GM23338 (cell line): Measurements from ENCODE around the gene WNT7A. TPM values are rescaled to one million over a fixed set of nuclear protein-coding genes. Genes with fewer than 3 reads are reported as not detected.

Experiments
- ATAC-seq: fragments of 200-7000 bp; cut with Tn5 transposase; 3 replicates; pipeline ENCODE4 v1.9.1; 2020
- DNase-seq: peaks from one replicate; pipeline ENCODE4 v3.0.0-alpha.2; 2015; ENCODE audit warnings: low spot score
- H2AFZ ChIP-seq: fragments of 200-600 bp; sonication (generic); 2 replicates; pipeline ENCODE4 v1.8.0; 2016; ENCODE audit warnings: antibody characterized with exemption, mild to moderate bottlenecking, moderate library complexity
- H3F3A ChIP-seq: fragments of 200-600 bp; sonication (generic); replicated peaks from 2 replicates; pipeline ENCODE4 v1.8.0; 2017; ENCODE audit warnings: antibody characterized with exemption, mixed run types, low read depth
- H3K27ac ChIP-seq: fragments of 200-600 bp; sonication (generic); 2 replicates; pipeline ENCODE4 v1.6.1; 2016; ENCODE audit warnings: low read depth
- H3K27me3 ChIP-seq: fragments of 200-600 bp; sonication (generic); 2 replicates; pipeline ENCODE4 v1.8.0; 2016; ENCODE audit warnings: mild to moderate bottlenecking, mixed run types, moderate library complexity; ENCODE audit not compliant: insufficient read depth
- H3K36me3 ChIP-seq: fragments of 200-600 bp; sonication (generic); 2 replicates; pipeline ENCODE4 v1.8.0; 2016; ENCODE audit warnings: mild to moderate bottlenecking; ENCODE audit not compliant: insufficient read depth
- H3K4me1 ChIP-seq: fragments of 200-600 bp; sonication (generic); 2 replicates; pipeline ENCODE4 v1.8.0; 2016; ENCODE audit warnings: mild to moderate bottlenecking, moderate library complexity; ENCODE audit not compliant: insufficient read depth
- H3K4me2 ChIP-seq: fragments of 200-600 bp; sonication (generic); 2 replicates; pipeline ENCODE4 v1.7.1; 2017; ENCODE audit warnings: mixed run types
- H3K4me3 ChIP-seq: fragments of 200-600 bp; sonication (generic); 2 replicates; pipeline ENCODE4 v1.6.1; 2016; ENCODE audit warnings: mixed run types
- H3K79me2 ChIP-seq: fragments of 200-600 bp; sonication (generic); replicated peaks from 2 replicates; pipeline ENCODE4 v1.8.0; 2017; ENCODE audit warnings: mild to moderate bottlenecking; ENCODE audit not compliant: insufficient read depth
- H3K9me2 ChIP-seq: fragments of 200-600 bp; sonication (generic); 2 replicates; pipeline ENCODE4 v1.8.0; 2017; ENCODE audit not compliant: insufficient read depth
- H4K20me1 ChIP-seq: fragments of 200-600 bp; sonication (generic); replicated peaks from 2 replicates; pipeline ENCODE4 v1.8.0; 2017; ENCODE audit warnings: mild to moderate bottlenecking; ENCODE audit not compliant: insufficient read depth
- H3K27ac Mint-ChIP-seq: 2 replicates; pipeline ENCODE4 v1.8.0; 2020; ENCODE audit warnings: inconsistent platforms, mild to moderate bottlenecking, moderate library complexity, mixed read lengths
- H3K27me3 Mint-ChIP-seq: 3 replicates; pipeline ENCODE4 v1.8.0; 2022; ENCODE audit warnings: low read depth, mild to moderate bottlenecking, moderate library complexity, mixed read lengths, inconsistent platforms; ENCODE audit not compliant: insufficient read depth, poor library complexity
- H3K36me3 Mint-ChIP-seq: 3 replicates; pipeline ENCODE4 v1.8.0; 2021; ENCODE audit warnings: low read depth, mild to moderate bottlenecking, inconsistent platforms, moderate library complexity, mixed read lengths
- H3K4me1 Mint-ChIP-seq: 3 replicates; pipeline ENCODE4 v1.8.0; 2020; ENCODE audit warnings: mild to moderate bottlenecking, inconsistent platforms, mixed read lengths
- H3K4me3 Mint-ChIP-seq: 3 replicates; pipeline ENCODE4 v1.8.0; 2021; ENCODE audit warnings: moderate library complexity, mild to moderate bottlenecking, inconsistent platforms, mixed read lengths
- H3K9me3 Mint-ChIP-seq: 3 replicates; pipeline ENCODE4 v1.8.0; 2020; ENCODE audit warnings: moderate library complexity, mild to moderate bottlenecking, inconsistent platforms, mixed read lengths
- EZH2 ChIP-seq: fragments of 200-600 bp; sonication (generic); IDR thresholded peaks from one replicate; pipeline ENCODE4 v1.8.0; 2017; ENCODE audit warnings: antibody characterized with exemption, mild to moderate bottlenecking, low read depth; ENCODE audit not compliant: unreplicated experiment
- EZH2phosphoT487 ChIP-seq: fragments of 200-600 bp; sonication (generic); IDR thresholded peaks from one replicate; pipeline ENCODE4 v1.8.1; 2018; ENCODE audit warnings: antibody characterized with exemption; ENCODE audit not compliant: unreplicated experiment
- JUNB ChIP-seq: IDR thresholded peaks from one replicate; pipeline ENCODE4 v1.6.1; 2016; ENCODE audit warnings: antibody characterized with exemption; ENCODE audit not compliant: unreplicated experiment
- NANOG ChIP-seq: IDR thresholded peaks from 2 replicates; pipeline ENCODE4 v1.6.1; 2016; ENCODE audit warnings: antibody characterized with exemption, borderline replicate concordance
- POLR2AphosphoS5 ChIP-seq: IDR thresholded peaks from 2 replicates; pipeline ENCODE4 v1.6.1; 2016; ENCODE audit warnings: antibody characterized with exemption, low read depth
- ZNF114 ChIP-seq: fragments of 250-450 bp; sonication (Bioruptor Pico); IDR thresholded peaks from 2 replicates; pipeline ENCODE4 v1.5.0; 2020; ENCODE audit warnings: mild to moderate bottlenecking, moderate library complexity
- polyA plus RNA-seq: library from polyadenylated mRNA; unstranded; fragments of >200 nt; fragmentation: Nextera tagmentation; extraction: Ambion mirVana; gene quantifications from 2 replicates; pipeline ENCODE4 v1.2.1, GENCODE V29; 2016
- total RNA-seq: library from RNA; depleted of rRNA; stranded (reverse); fragments of >200 nt; shearing (Covaris generic); gene quantifications from 2 replicates; pipeline ENCODE4 v1.2.3, GENCODE V29; 2014
- TF ChIP-seq, protein P1 (sequence below): fragments of 250-450 bp; sonication (Bioruptor Pico); IDR thresholded peaks from 2 replicates; pipeline ENCODE4 v1.5.0; 2020; ENCODE audit warnings: mild to moderate bottlenecking, moderate library complexity
- TF ChIP-seq, protein P2 (sequence below): IDR thresholded peaks from 2 replicates; pipeline ENCODE4 v1.6.1; 2016; ENCODE audit warnings: antibody characterized with exemption

WNT7A gene
- total and polyA plus RNA-seq, 2 experiments from 2014 or later: not detected

DNA sequence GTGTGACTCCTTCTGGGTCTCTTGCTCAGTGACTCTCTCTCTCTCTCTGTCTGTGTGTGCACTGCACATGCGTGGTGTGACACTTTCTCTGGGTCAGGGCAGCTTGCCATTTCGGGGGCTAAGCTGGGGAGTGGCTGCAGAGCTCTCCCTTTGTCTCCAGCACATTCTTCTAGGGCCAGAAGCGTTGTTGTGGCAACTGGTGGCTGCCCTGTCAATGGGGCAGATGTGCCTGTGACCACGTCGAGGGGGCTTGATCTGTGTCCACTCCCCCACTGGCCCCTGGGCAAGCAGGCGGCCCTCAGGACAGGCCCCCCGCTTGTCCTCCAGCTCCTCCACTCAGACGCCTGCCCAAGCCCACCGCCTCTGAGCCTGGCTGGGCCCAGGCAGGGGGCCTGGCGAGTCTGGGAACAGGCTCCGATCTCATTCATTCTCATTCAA lies 67.8 kb downstream of the WNT7A start (continued):
- TF ChIP-seq, protein P1, sequence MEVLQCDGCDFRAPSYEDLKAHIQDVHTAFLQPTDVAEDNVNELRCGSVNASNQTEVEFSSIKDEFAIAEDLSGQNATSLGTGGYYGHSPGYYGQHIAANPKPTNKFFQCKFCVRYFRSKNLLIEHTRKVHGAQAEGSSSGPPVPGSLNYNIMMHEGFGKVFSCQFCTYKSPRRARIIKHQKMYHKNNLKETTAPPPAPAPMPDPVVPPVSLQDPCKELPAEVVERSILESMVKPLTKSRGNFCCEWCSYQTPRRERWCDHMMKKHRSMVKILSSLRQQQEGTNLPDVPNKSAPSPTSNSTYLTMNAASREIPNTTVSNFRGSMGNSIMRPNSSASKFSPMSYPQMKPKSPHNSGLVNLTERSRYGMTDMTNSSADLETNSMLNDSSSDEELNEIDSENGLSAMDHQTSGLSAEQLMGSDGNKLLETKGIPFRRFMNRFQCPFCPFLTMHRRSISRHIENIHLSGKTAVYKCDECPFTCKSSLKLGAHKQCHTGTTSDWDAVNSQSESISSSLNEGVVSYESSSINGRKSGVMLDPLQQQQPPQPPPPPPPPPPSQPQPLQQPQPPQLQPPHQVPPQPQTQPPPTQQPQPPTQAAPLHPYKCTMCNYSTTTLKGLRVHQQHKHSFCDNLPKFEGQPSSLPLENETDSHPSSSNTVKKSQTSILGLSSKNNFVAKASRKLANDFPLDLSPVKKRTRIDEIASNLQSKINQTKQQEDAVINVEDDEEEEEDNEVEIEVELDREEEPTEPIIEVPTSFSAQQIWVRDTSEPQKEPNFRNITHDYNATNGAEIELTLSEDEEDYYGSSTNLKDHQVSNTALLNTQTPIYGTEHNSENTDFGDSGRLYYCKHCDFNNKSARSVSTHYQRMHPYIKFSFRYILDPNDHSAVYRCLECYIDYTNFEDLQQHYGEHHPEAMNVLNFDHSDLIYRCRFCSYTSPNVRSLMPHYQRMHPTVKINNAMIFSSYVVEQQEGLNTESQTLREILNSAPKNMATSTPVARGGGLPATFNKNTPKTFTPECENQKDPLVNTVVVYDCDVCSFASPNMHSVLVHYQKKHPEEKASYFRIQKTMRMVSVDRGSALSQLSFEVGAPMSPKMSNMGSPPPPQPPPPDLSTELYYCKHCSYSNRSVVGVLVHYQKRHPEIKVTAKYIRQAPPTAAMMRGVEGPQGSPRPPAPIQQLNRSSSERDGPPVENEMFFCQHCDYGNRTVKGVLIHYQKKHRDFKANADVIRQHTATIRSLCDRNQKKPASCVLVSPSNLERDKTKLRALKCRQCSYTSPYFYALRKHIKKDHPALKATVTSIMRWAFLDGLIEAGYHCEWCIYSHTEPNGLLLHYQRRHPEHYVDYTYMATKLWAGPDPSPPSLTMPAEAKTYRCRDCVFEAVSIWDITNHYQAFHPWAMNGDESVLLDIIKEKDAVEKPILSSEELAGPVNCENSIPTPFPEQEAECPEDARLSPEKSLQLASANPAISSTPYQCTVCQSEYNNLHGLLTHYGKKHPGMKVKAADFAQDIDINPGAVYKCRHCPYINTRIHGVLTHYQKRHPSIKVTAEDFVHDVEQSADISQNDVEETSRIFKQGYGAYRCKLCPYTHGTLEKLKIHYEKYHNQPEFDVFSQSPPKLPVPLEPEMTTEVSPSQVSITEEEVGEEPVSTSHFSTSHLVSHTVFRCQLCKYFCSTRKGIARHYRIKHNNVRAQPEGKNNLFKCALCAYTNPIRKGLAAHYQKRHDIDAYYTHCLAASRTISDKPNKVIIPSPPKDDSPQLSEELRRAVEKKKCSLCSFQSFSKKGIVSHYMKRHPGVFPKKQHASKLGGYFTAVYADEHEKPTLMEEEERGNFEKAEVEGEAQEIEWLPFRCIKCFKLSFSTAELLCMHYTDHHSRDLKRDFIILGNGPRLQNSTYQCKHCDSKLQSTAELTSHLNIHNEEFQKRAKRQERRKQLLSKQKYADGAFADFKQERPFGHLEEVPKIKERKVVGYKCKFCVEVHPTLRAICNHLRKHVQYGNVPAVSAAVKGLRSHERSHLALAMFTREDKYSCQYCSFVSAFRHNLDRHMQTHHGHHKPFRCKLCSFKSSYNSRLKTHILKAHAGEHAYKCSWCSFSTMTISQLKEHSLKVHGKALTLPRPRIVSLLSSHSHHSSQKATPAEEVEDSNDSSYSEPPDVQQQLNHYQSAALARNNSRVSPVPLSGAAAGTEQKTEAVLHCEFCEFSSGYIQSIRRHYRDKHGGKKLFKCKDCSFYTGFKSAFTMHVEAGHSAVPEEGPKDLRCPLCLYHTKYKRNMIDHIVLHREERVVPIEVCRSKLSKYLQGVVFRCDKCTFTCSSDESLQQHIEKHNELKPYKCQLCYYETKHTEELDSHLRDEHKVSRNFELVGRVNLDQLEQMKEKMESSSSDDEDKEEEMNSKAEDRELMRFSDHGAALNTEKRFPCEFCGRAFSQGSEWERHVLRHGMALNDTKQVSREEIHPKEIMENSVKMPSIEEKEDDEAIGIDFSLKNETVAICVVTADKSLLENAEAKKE (CRISPR knock-in tag): no peak
- no peak for TF ChIP-seq POLR2AphosphoS5
- no peak for TF ChIP-seq EZH2phosphoT487
- no peak for TF ChIP-seq EZH2

DNA sequence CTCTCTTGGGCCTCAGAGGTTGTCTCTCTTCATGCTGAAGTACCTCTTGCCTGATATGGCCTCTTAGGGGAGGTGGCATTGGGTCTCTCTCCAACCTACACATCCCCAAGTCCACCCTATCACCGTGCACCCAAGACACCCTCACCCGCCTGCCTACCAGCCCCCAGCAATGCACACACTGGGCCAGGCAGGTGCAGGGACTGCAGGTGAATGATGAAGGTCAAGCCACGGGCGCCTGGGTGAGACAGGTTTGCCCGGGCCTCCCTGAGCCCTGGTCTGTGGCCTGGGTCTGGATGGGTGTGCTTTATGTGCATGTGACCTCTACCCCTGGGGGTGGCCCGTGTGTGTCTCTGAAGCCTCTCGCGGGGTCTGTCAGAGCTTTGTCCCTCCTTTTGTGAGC lies 68.3 kb downstream of the WNT7A start:
- Histone ChIP-seq H3K27me3 (no peaks in the 10 kb centered on the region), H3K4me1 (no peaks in the 10 kb centered on the region), H3K4me2 (no peak overlapping the region), H3K79me2 (no peaks in the 10 kb centered on the region), H3K4me3 (no peak overlapping the region), H2AFZ (no peak overlapping the region), H3K36me3 (no peaks in the 10 kb centered on the region), H3K27ac (no peak overlapping the region), H3F3A (no peaks in the 10 kb centered on the region), H3K9me2 (no peaks in the 10 kb centered on the region), H4K20me1 (no peaks in the 10 kb centered on the region)
- DNase-seq (no peak), ATAC-seq (no peak)
- Mint-ChIP-seq H3K27ac (no peak overlapping the region), H3K36me3 (peaks cover 34% of the 10 kb centered on the region), H3K4me3 (no peak overlapping the region), H3K27me3 (peaks cover 5% of the 10 kb centered on the region), H3K4me1 (no peaks in the 10 kb centered on the region), H3K9me3 (peaks cover 8% of the 10 kb centered on the region)
- TF ChIP-seq POLR2AphosphoS5: no peak
- TF ChIP-seq JUNB: no peak
- no peak for TF ChIP-seq NANOG
- TF ChIP-seq, protein P2, sequence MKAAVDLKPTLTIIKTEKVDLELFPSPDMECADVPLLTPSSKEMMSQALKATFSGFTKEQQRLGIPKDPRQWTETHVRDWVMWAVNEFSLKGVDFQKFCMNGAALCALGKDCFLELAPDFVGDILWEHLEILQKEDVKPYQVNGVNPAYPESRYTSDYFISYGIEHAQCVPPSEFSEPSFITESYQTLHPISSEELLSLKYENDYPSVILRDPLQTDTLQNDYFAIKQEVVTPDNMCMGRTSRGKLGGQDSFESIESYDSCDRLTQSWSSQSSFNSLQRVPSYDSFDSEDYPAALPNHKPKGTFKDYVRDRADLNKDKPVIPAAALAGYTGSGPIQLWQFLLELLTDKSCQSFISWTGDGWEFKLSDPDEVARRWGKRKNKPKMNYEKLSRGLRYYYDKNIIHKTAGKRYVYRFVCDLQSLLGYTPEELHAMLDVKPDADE: no peak
- no peak for TF ChIP-seq EZH2
- no peak for TF ChIP-seq ZNF114 (CRISPR knock-in tag)
- TF ChIP-seq, protein P1 (CRISPR knock-in tag): no peak
